Forelimb muscle (tissue), 1 donor: ENCODE results near the gene HTT-AS. TPM values are rescaled to one million over a fixed set of nuclear protein-coding genes. Genes with fewer than 3 reads are reported as not detected.
A peak's percentile ranks its signal among the peaks of the same experiment; 100 is the strongest.
"Not testable (repeated sequence)": the region's sequence is repeated elsewhere in the genome, so short reads cannot be mapped to it uniquely, and the experiment has no call there.

Experiments
- DNase-seq: peaks from one replicate; pipeline ENCODE4 v3.0.0-alpha.2; 2013; ENCODE audit warnings: low read depth
- polyA plus RNA-seq: library from polyadenylated mRNA; unstranded; fragments of 120-200 nt; gene quantifications from one replicate; pipeline ENCODE4 v1.2.1, GENCODE V29; 2013; ENCODE audit not compliant: insufficient read length

The HTT-AS gene
- polyA plus RNA-seq = not detected

GRCh38 chr4:3074078-3074845 is at the start of gene HTT-AS, which contains the start of gene HTT:
Gene HTT-AS (minus strand): TSS chr4:3074538.
Gene HTT (plus strand): TSS chr4:3074681. CDS start chr4:3074826, 145 bp downstream.
- DNase-seq = peak; percentile 93

GRCh38 chr4:3123181-3123671 is 48.9 kb upstream of the HTT-AS start:
- DNase-seq = no peak

GRCh38 chr4:3122081-3122563 is 47.8 kb upstream of the HTT-AS start:
- no peak for DNase-seq

- DNase-seq = no peak
Measured at GRCh38 chr4:3121596-3121995, 47.3 kb upstream of the HTT-AS start.

GRCh38 chr4:3121110-3121509 is 46.8 kb upstream of the HTT-AS start:
- DNase-seq = no peak

- DNase-seq = no peak
Measured at GRCh38 chr4:3119464-3119863, 45.1 kb upstream of the HTT-AS start.

- DNase-seq = no peak
Measured at GRCh38 chr4:3118312-3118711, 44.0 kb upstream of the HTT-AS start.

GRCh38 chr4:3116955-3117354 is 42.6 kb upstream of the HTT-AS start:
- no peak for DNase-seq

GRCh38 chr4:3115637-3116270 is 41.4 kb upstream of the HTT-AS start:
- DNase-seq = no peak

GRCh38 chr4:3114377-3114776 is 40.0 kb upstream of the HTT-AS start:
- no peak for DNase-seq

GRCh38 chr4:3112609-3113469 is 38.5 kb upstream of the HTT-AS start:
- no peak for DNase-seq

- no peak for DNase-seq
Measured at GRCh38 chr4:3112201-3112600, 37.9 kb upstream of the HTT-AS start.

- DNase-seq = no peak
Measured at GRCh38 chr4:3111461-3111860, 37.1 kb upstream of the HTT-AS start.

- DNase-seq = no peak
Measured at GRCh38 chr4:3108211-3108610, 33.9 kb upstream of the HTT-AS start.

- DNase-seq = no peak
Measured at GRCh38 chr4:3107691-3108121, 33.4 kb upstream of the HTT-AS start.

- DNase-seq = no peak
Measured at GRCh38 chr4:3107271-3107670, 32.9 kb upstream of the HTT-AS start.

- DNase-seq = no peak
Measured at GRCh38 chr4:3106339-3107186, 32.2 kb upstream of the HTT-AS start.

GRCh38 chr4:3098346-3098745 is 24.0 kb upstream of the HTT-AS start:
- DNase-seq = no peak

- DNase-seq = no peak
Measured at GRCh38 chr4:3096202-3096601, 21.9 kb upstream of the HTT-AS start.

- not testable (repeated sequence) for DNase-seq
Measured at GRCh38 chr4:3094701-3095100, 20.4 kb upstream of the HTT-AS start.

GRCh38 chr4:3091464-3091863 is 17.1 kb upstream of the HTT-AS start:
- DNase-seq = no peak
